ENCODE measurements around the gene UBE3B.

DNA sequence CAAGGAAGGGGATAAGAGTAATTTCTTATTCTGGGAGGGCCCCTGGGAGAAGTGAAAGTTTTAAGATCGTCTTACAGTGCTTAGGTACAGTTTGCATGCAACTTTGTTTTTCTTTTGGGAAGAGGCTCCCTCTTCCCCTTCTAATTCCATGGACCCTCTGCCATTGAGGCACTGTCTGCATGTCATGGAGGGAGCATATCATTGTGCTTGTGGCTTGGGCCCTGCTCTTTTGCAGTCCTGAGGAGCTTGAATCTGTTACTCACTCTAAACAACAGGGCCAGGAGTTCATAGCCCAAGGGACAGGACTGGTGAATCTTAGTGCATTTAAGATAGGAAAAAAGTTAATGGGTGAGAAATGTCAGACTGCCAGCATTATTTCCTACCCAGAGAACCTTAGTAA lies 2.3 kb downstream of the UBE3B start:
- TF ChIP-seq, protein P1, sequence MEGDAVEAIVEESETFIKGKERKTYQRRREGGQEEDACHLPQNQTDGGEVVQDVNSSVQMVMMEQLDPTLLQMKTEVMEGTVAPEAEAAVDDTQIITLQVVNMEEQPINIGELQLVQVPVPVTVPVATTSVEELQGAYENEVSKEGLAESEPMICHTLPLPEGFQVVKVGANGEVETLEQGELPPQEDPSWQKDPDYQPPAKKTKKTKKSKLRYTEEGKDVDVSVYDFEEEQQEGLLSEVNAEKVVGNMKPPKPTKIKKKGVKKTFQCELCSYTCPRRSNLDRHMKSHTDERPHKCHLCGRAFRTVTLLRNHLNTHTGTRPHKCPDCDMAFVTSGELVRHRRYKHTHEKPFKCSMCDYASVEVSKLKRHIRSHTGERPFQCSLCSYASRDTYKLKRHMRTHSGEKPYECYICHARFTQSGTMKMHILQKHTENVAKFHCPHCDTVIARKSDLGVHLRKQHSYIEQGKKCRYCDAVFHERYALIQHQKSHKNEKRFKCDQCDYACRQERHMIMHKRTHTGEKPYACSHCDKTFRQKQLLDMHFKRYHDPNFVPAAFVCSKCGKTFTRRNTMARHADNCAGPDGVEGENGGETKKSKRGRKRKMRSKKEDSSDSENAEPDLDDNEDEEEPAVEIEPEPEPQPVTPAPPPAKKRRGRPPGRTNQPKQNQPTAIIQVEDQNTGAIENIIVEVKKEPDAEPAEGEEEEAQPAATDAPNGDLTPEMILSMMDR (IDR thresholded peaks at IDR 0.05; ENCODE audit: low read length): no peak
- TF ChIP-seq EZH2 (IDR thresholded peaks at IDR 0.05; ENCODE audit: borderline replicate concordance, low read length): no peak

All from OCI-LY1 (cell line).